ENCODE results near the gene PRORP. TPM values are rescaled to one million over a fixed set of nuclear protein-coding genes. Genes with fewer than 3 reads are reported as not detected.

PRORP gene
- total RNA-seq, 2 donors from 2014 or later = 19.7 to 27.9 TPM

DNA sequence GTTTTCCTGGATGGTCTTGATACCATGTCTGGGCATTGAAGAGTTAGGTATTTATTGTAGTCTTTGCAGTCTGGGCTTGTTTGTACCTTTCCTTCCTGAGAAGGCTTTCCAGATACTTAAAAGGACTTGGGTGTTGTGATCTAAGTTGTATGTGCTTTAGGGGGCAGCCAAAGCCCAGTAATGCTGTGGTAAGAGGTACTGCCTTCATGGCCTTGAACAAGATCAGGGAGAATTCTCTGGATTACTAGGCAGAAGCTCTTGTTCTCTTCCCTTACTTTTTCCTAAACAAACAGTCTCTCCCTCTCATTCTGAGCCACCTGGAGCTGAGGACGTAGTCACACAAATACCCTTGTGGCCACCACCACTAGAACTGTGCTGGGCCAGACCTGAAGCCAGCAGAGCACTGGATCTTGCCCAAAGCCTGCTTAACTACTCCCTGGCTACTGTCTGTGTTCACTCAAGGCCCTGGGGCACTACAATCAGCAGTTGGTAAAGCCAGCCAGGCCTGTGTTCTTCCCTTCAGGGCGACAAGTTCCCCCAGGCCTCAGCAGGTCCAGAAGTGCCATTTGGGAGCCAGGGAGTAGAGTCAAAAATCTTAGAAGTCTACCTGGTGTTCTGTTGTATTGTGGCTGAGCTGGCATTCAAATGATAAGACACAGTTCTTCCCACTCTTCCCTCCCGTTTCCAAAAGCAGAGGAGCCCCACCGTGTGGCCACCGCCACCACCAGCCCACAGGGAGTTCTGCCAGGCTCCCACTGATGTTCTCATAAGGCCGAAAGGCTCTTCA, 11.4 kb downstream of the PRORP start:
- WGBS = 77% methylated on average over 6 of the region's 6 CpGs
- Histone ChIP-seq H3K36me3 (no peaks in the 10 kb centered on the region), H3K4me3 (no peak overlapping the region), H3K27me3 (replicated peaks; ENCODE audit: insufficient read depth) (no peaks in the 10 kb centered on the region), H3K9me3 (no peaks in the 10 kb centered on the region), H3K27ac (no peak overlapping the region), H3K4me1 (replicated peaks) (no peaks in the 10 kb centered on the region)
- intact Hi-C loops (cut with DNase I) = no loop called here
- DNase-seq (ENCODE audit: low spot score) = no peak
- TF ChIP-seq POLR2AphosphoS5 (IDR thresholded peaks at IDR 0.05) (no peak), POLR2A (IDR thresholded peaks at IDR 0.05) (no peak), CTCF (IDR thresholded peaks at IDR 0.05) (no peak)

DNA sequence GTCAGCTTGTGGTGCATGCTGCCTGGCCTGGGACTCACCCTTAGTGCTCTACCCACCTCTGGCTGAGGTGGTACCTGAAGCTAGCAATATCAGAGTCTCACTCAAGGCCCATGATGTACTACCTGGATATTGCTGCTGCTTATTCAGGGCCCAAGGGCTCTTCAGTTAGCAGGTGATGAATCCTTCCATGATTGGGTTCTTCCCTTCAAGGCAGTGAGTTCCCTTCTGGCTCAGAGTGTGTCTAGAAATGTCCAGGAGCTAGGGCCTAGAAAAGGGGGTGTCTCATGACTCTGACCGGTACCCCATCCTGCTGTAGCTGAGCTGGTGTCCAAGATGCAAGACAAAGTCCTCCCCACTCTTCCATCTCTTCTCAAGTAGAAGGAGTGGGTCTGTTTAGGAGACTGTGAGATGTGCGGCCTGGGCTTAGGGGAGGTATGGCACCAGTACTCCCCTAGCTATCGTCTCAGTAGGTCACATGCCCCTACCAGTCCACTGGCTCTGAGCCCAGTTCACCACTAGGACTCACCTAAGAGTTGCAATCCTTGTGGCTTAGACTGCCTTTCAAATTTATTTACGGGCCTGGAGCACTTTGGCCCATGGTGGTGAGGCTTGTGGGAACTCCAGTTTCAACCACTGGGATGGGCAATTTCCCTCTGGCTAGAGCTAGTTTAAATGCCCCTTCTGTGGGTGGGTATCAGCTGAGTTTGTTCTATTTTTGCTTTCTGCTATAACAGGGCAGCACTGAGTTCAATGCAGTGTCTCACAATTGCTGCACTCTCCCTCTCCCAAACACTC, 12.2 kb downstream of the PRORP start:
- H3K4me3 ChIP-seq = no peak overlapping the region
- TF ChIP-seq CTCF (IDR thresholded peaks at IDR 0.05) (no peak), POLR2AphosphoS5 (IDR thresholded peaks at IDR 0.05) (no peak), POLR2A (IDR thresholded peaks at IDR 0.05) (no peak)
- 82% methylated on average over 4 of the region's 4 CpGs for WGBS
- no peak for DNase-seq (ENCODE audit: low spot score)
- H3K27ac ChIP-seq = no peak overlapping the region
- H3K9me3 ChIP-seq = no peaks in the 10 kb centered on the region
- intact Hi-C loops (cut with DNase I) = no loop called here
- H3K4me1 ChIP-seq (replicated peaks) = no peaks in the 10 kb centered on the region
- H3K27me3 ChIP-seq (replicated peaks; ENCODE audit: insufficient read depth) = no peaks in the 10 kb centered on the region
- no peaks in the 10 kb centered on the region for H3K36me3 ChIP-seq

- H3K27ac ChIP-seq = no peak overlapping the region
- H3K4me1 ChIP-seq (replicated peaks) = no peaks in the 10 kb centered on the region
- no peak for DNase-seq (ENCODE audit: low spot score)
- WGBS = 91% methylated on average over 5 of the region's 5 CpGs
- no peaks in the 10 kb centered on the region for H3K36me3 ChIP-seq
- H3K4me3 ChIP-seq = no peak overlapping the region
- TF ChIP-seq POLR2A (IDR thresholded peaks at IDR 0.05) = no peak
- no peak for TF ChIP-seq POLR2AphosphoS5 (IDR thresholded peaks at IDR 0.05)
- no peak for TF ChIP-seq CTCF (IDR thresholded peaks at IDR 0.05)
- intact Hi-C loops (cut with DNase I) = no loop called here
- no peaks in the 10 kb centered on the region for H3K9me3 ChIP-seq
- H3K27me3 ChIP-seq (replicated peaks; ENCODE audit: insufficient read depth) = no peaks in the 10 kb centered on the region
Observed at GRCh38 chr14:35138585-35138984, 16.2 kb downstream of the PRORP start.

- Histone ChIP-seq H3K4me3 (no peak overlapping the region), H3K27me3 (replicated peaks; ENCODE audit: insufficient read depth) (no peaks in the 10 kb centered on the region), H3K36me3 (no peaks in the 10 kb centered on the region), H3K9me3 (no peaks in the 10 kb centered on the region), H3K27ac (no peak overlapping the region), H3K4me1 (replicated peaks) (no peaks in the 10 kb centered on the region)
- TF ChIP-seq CTCF (IDR thresholded peaks at IDR 0.05) (peak in 3 of 4 experiments; percentile 47 to 65 (median 48)), POLR2A (IDR thresholded peaks at IDR 0.05) (no peak), POLR2AphosphoS5 (IDR thresholded peaks at IDR 0.05) (no peak)
- intact Hi-C loops (cut with DNase I) = loop anchor here (5.0 kb wide), 1 partner anchor 281 kb away; no protein-coding TSS in a partner anchor
- no peak for DNase-seq (ENCODE audit: low spot score)
- WGBS = 97% methylated on average over 2 of the region's 2 CpGs
Observed at GRCh38 chr14:35140718-35141581, 18.6 kb downstream of the PRORP start.

Data from prostate gland (tissue), 2 donors.